PFSK-1 (cell line): ENCODE measurements around the gene RPAP2.

Experiments used
- FOXP2 ChIP-seq: optimal IDR thresholded peaks from 2 replicates; pipeline ENCODE3; 2011; ENCODE audit warnings: borderline replicate concordance, control low read depth, inconsistent platforms; ENCODE audit not compliant: insufficient read depth; ENCODE audit errors: extremely low read length, extremely low read depth
- POLR2AphosphoS5 ChIP-seq: IDR thresholded peaks from 2 replicates; pipeline ENCODE4 v1.6.1; 2012; ENCODE audit warnings: low read depth, mild to moderate bottlenecking, control low read depth, low read length, moderate library complexity
- SIN3A ChIP-seq: IDR thresholded peaks from 2 replicates; pipeline ENCODE4 v1.6.1; 2012; ENCODE audit warnings: mild to moderate bottlenecking, low read length, moderate library complexity, borderline replicate concordance; ENCODE audit not compliant: insufficient read depth
- TAF1 ChIP-seq: IDR thresholded peaks from 2 replicates; pipeline ENCODE4 v1.6.1; 2012; ENCODE audit warnings: low read length, control low read depth, borderline replicate concordance; ENCODE audit not compliant: insufficient read depth
- TF ChIP-seq, protein P1 (sequence below), 2 experiments: IDR thresholded peaks; 2 replicates each; pipeline versions ENCODE4 v1.6.1 to v1.8.0; 2011 to 2012; ENCODE audit warnings: low read depth in 2 of 2, low read length in 2 of 2, control low read depth in 1 of 2, inconsistent platforms in 1 of 2, mild to moderate bottlenecking in 1 of 2, moderate library complexity in 1 of 2; ENCODE audit not compliant: insufficient read depth in 1 of 2

Gene RPAP2

DNA sequence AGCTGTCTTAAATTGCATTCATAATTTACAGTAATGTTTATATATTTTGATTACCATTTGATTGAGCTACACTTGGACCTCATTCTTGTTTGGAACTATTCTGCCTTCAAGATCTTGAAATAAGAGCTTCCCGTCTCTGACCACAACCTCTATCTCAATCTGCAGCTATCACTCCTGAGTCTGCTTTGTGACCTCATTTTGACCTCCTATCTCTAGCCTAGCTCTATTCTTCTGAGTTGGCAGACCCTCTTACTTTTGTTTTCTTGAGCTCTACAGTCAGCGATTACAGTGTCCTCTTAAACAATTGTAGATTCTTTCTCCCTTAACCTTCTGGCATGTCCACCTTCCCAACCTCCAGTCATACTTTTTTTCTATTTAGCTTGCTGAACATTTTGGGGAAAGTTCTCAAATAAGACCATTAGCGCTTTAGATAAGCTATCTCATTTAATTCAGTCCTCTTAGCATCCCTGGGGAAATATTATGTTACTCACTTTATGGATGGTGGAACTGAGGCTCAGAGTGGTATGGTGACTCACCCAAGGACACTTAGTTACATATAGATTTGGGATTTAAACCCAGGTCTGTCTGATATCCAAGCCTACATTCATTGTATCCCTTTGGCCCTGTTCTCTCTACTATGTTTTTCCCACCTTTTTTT lies 19.1 kb downstream of the RPAP2 start:
- TF ChIP-seq, protein P1, sequence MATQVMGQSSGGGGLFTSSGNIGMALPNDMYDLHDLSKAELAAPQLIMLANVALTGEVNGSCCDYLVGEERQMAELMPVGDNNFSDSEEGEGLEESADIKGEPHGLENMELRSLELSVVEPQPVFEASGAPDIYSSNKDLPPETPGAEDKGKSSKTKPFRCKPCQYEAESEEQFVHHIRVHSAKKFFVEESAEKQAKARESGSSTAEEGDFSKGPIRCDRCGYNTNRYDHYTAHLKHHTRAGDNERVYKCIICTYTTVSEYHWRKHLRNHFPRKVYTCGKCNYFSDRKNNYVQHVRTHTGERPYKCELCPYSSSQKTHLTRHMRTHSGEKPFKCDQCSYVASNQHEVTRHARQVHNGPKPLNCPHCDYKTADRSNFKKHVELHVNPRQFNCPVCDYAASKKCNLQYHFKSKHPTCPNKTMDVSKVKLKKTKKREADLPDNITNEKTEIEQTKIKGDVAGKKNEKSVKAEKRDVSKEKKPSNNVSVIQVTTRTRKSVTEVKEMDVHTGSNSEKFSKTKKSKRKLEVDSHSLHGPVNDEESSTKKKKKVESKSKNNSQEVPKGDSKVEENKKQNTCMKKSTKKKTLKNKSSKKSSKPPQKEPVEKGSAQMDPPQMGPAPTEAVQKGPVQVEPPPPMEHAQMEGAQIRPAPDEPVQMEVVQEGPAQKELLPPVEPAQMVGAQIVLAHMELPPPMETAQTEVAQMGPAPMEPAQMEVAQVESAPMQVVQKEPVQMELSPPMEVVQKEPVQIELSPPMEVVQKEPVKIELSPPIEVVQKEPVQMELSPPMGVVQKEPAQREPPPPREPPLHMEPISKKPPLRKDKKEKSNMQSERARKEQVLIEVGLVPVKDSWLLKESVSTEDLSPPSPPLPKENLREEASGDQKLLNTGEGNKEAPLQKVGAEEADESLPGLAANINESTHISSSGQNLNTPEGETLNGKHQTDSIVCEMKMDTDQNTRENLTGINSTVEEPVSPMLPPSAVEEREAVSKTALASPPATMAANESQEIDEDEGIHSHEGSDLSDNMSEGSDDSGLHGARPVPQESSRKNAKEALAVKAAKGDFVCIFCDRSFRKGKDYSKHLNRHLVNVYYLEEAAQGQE (IDR thresholded peaks at IDR 0.05; ENCODE audit: insufficient read depth in 1 of 2, low read depth in 2 of 2, low read length in 2 of 2) = no peak
- no peak for TF ChIP-seq TAF1
- TF ChIP-seq SIN3A = no peak
- TF ChIP-seq FOXP2 = no peak
- TF ChIP-seq POLR2AphosphoS5 = no peak

DNA sequence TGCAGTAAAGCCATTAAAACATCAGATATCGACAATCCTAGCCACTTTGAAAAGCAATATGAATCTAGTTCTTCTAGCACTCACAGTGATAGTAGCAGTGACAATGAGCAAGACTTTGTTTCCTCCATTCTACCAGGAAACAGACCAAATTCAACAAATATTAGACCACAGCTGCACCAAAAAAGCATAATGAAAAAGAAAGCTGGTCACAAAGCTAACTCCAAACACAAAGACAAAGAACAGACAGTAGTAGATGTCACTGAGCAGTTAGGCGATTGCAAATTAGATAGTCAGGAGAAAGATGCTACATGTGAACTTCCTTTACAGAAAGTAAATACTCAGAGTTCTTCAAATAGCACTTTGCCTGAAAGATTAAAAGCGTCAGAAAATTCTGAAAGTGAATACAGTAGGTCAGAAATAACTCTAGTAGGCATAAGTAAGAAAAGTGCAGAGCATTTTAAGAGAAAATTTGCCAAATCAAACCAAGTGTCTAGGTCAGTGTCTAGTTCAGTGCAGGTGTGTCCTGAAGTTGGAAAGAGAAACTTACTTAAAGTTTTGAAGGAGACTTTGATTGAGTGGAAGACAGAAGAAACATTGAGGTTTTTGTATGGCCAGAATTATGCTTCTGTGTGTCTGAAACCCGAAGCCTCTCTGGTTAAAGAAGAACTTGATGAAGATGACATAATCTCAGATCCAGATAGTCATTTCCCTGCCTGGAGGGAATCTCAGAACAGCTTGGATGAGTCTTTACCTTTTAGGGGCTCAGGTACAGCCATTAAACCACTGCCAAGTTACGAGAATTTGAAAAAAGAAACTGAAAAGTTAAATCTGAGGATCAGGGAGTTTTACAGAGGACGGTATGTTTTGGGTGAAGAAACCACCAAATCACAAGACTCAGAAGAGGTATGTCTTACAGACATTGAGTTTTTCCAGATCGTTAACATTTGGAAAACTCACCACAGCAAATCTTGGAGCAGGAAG lies 24.9 kb downstream of the RPAP2 start:
- TF ChIP-seq FOXP2 (no peak), TAF1 (no peak)
- TF ChIP-seq, protein P1 (IDR thresholded peaks at IDR 0.05; ENCODE audit: insufficient read depth in 1 of 2, low read depth in 2 of 2, low read length in 2 of 2) = no peak

GRCh38 chr1:92324784-92325183 lies 25.9 kb downstream of the RPAP2 start:
- TF ChIP-seq SIN3A = no peak

GRCh38 chr1:92326681-92327080 lies 27.8 kb downstream of the RPAP2 start:
- TF ChIP-seq POLR2AphosphoS5 (no peak), TAF1 (no peak), FOXP2 (no peak), SIN3A (no peak)
- TF ChIP-seq, protein P1 (IDR thresholded peaks at IDR 0.05; ENCODE audit: insufficient read depth in 1 of 2, low read depth in 2 of 2, low read length in 2 of 2) = no peak

GRCh38 chr1:92327794-92328193 lies 28.9 kb downstream of the RPAP2 start:
- TF ChIP-seq FOXP2 (no peak), POLR2AphosphoS5 (no peak), TAF1 (no peak), SIN3A (no peak)
- TF ChIP-seq, protein P1 (IDR thresholded peaks at IDR 0.05; ENCODE audit: insufficient read depth in 1 of 2, low read depth in 2 of 2, low read length in 2 of 2) = no peak
